Umbilical cord (tissue), 2 donors: ENCODE measurements around the gene BAIAP2. TPM values are rescaled to one million over a fixed set of nuclear protein-coding genes. Genes with fewer than 3 reads are reported as not detected.

Experiments
- DNase-seq: peaks from one replicate; pipeline ENCODE4 v3.0.0-alpha.2; 2015; ENCODE audit warnings: low spot score
- total RNA-seq: library from RNA; depleted of rRNA; stranded (reverse); fragments of >200 nt; gene quantifications from one replicate; pipeline ENCODE4 v1.2.3, GENCODE V29; 2014; ENCODE audit warnings: low replicate concordance; ENCODE audit not compliant: insufficient read depth

BAIAP2 gene
- total RNA-seq, 1 donor from 2014 or later = 8.4 TPM

DNA sequence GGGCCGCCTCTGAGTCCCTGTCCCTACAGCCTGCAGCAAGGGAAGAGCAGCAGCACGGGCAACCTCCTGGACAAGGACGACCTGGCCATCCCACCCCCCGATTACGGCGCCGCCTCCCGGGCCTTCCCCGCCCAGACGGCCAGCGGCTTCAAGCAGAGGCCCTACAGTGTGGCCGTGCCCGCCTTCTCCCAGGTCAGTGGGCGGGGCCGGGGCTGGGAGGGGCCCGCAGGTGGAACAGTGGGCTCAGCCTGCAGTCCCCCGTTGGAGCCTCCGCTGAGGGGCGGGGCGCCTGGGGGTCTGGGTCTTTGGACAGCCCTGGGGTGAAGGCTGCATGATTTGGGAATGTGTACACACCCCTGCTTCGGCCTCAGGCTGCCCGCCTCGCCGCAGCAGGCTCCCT lies 71.8 kb downstream of the BAIAP2 start:
- no peak for DNase-seq

DNA sequence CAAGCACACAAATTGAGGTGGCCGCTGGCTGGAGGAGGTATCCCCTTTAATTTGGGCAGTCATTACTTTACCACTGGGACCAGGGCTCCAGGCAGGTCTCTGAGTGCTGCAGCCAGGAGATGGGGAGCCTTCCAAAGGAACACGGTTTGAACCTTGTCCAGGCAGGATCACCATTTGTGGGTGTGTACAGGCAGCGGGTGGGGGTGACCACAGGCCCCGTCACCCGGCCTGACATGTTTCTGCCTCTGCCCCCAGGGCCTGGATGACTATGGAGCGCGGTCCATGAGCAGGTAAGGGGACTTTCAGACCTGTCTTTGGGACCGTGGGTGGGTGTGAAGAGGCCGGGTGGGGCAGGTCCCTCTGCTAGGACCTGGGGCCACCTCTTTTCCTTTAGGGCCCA lies 73.3 kb downstream of the BAIAP2 start:
- DNase-seq = no peak

DNA sequence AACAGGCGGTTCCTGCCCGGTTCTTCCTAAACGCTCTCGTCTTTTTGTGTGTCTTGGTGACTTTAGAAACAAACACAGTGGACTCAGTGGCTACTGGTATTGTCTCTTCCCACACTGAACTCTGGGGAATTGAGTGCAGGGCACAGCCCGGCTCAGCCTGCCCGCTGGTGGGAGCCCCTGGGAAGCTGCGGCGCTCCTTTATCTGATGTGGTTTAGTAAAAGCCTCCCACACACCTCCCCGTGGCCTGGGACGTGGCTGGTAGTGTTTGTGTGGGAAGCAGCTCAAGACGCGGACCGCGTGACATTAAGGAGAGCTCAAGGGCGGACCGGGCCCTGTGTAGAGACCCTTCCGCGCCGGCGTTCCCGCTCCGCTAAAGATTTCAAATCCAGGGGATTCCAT lies 75.0 kb downstream of the BAIAP2 start:
- no peak for DNase-seq

DNA sequence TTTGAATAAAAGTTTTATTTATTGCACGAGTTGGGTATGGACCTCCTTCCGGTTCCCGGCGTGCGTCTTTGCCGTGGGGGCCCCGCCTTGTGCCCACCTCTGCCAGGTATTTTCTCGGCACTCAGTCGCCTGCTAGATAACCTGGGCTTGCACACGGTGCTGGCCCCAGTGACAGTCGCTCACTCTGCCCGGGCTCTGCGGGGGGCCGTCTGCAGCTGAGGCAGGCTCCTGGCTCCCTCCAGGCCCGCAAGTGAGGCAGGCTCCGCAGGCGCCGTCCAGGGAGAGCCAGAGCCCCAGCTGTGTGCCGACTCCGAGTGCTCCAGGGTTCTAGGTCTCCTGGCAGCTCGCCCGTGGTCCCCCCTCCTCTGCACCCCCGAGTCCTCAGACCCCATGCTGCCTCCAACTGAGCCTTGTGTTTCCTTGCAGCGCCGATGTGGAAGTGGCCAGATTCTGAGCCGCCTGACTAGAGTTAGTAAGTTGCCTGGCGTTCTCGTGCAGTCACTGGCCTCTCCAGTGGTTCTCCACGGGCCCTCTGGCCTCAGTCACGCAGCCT lies 75.6 kb downstream of the BAIAP2 start:
- DNase-seq = no peak

DNA sequence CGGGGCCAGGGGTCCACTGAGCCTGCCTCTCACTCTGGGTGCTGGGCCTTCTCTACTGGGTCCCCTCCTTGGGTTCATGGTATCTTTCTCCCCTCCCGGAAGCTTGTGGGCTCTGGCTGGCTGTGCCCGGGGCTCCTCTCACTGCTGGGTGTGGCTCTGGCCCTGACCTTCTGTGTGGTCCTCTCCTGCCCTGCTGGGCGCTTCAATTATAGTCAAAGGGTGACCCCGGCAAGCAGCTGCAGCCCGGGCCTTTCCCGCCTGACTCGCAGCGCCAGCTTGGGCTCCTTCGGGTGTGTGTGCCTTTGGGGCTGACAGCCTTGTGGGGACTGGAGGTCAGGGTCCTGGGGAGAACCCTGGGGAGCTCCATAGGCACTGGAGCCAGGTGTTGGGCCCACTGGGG lies 76.1 kb downstream of the BAIAP2 start:
- no peak for DNase-seq

DNA sequence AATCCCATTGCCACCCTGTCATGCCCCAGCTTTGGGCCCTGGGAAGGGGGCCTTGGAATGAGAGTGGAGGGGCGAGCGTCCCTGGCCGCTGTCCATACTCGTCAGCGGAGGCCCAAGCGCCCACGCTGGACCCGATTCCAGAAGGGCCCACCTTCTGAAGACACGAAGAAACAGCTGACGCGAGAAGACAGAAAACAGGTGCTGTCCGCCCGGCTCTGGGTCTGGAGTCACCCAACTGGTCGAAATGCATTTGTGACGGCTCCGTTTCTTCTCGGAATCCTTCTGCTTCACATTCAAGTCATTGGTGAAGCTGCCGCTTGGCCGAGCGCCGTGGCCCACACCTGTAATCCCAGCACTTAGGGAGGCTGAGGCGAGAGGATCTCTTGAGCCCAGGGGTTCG lies 77.5 kb downstream of the BAIAP2 start:
- no peak for DNase-seq

DNA sequence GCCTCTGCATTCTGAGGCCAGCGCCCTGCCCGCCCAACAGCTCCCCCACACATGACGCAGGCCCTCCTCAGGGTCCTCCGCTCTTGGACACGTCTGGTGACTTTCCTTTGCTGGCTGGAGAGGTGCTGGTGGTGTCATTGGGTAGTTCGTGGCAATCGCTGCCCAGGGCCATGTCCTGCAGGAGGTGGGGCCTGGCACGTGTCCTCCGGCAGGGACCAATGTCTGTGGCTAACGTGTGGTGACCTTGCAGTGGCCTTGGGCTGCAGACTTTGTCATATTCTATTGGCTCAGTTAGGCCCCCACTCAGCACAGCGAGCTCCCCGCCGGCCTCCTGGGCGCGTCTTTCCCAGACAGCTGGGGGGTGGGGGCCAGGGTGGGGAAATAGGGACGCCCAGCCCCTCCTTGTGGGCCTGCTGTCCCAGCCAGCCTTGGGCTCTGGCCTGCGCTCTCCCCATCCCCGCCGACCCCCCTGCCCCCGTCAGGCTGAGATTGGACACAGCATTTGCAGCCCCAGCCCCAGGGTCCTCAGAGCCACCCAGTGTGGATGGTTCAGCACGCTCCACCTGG lies 78.3 kb downstream of the BAIAP2 start:
- no peak for DNase-seq

DNA sequence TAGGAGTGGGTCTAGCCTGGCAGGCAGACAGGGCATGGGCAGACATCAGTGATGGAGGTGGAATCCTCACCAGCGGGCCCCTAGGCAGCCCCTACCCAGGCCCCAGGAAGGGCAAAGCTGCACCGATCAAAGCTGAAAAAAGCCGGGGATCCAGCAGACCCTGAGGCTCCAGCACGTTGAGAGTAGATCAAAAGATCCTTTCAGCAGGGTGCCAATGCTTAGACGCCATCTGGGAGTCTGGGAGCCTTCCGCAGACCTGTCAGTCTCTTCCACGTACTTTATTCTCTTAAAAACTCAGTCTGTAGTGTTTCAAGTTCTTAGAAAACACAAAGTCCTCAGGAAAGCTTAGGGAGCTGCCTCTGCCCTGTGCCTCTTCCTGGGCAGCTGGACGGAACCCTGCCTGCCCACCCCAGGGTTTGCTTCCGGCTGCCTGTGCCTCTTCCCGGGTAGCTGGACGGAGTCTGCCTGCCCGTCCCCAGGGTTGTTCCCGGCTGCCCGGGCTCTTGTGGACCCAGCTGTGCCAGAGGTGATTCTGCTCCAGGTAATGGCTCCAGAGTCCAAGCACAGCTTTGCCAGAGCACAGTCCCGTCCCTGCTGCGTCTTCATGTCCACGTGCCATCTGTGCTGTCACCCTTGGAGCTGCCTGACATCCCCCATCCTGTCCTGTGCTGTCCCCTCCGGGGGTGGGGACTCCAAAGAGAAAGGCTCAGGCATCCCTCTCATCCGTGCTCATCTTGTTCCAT lies 79.6 kb downstream of the BAIAP2 start:
- DNase-seq = peak; percentile 26

DNA sequence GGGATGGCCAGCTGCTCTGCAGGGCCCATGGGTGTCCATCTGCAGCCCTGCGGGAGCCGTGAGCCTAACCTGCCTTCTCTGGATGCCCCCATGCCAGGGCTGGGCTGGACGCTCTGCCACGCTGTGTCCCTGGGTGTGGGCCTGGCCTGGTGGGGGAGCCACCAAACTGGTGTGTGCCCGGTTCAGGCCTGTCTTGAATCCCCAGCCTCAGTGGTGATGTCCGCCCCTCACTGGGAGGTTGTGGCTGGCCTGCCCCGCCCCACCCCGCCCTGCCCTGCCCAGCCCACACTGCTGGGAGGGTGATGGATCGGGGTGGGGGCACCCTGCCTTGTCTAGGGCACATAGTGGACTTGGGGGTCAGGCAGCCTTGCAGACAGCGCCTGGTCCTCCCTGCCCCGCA lies 80.3 kb downstream of the BAIAP2 start:
- DNase-seq = no peak

DNA sequence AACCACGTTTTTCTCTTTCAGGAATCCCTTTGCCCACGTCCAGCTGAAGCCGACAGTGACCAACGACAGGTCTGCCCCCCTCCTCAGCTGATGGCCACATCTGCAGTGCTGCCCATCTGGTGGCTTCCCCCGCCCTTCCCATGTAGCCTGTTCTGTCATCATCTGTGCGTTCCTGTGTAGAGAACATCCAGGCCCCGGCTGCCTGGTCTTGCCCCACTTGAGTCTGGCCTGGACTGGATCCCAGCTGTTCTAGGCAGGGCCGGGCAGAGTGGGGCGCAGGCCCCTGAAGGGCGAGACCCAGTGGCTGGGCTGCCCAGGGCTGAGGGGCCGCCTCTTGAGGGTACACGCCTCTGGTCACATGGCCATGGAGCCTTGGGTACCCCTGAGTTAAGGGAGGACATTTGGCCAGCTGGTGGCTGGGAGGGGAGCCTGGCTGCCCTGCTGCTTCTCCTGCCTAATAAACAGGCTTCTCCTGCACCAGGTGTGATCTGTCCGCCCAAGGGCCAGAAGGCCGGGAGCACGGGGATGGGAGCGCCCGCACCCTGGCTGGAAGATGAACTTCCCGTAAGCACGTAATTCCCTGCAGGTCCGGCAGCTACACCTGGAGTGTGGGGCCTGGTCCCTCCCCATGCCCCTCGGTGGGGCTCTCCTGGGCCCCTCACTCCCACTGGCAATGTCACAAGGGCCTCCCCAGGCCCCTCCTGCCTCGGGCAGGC lies 81.0 kb downstream of the BAIAP2 start:
- DNase-seq = peak; percentile 60

DNA sequence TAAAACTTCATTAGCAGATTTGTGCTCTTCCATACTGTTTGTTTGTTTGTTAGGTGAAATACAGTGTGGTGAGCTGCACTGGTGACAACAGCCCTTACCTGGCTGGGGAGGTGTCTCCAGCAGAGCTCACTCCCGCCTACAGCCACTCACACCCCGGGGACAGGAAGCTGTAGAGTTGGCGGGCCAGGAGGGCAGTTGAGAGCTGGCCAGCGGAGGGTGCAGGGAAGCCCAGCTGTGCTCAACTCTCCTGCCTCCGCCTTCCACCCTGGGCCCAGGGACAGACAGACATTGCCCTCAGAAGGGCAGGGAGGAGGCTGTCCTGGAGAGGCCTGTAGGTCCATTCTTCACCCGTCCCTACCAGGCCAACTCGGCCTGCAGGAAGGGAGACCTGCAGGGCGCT lies 81.8 kb downstream of the BAIAP2 start:
- DNase-seq = no peak

DNA sequence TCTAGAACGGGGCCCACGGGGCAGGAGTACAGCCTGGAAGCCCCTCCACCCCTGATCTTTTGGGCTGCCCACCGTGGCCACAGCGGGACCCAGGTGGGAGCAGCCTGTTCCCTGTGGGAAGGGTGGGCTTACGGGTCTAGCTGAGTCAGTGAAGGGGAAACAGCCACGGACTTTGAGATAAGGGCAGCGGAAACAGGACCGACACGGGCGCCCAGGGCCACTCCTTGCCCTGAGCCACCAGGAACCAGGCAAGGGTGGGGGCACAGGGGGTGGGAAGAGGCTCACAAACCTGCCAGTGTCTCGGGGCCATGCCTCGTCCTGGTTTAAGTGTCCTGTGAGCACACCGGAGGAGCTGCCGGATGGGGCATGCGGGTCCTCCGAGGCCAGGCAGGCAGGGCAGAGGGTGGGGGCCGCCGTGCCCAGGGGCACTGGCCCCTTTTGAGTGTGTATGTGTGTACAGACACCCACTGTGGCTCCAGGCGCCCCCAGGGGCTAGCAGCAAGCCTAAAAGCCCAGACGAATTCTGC lies 82.8 kb downstream of the BAIAP2 start:
- DNase-seq = no peak

DNA sequence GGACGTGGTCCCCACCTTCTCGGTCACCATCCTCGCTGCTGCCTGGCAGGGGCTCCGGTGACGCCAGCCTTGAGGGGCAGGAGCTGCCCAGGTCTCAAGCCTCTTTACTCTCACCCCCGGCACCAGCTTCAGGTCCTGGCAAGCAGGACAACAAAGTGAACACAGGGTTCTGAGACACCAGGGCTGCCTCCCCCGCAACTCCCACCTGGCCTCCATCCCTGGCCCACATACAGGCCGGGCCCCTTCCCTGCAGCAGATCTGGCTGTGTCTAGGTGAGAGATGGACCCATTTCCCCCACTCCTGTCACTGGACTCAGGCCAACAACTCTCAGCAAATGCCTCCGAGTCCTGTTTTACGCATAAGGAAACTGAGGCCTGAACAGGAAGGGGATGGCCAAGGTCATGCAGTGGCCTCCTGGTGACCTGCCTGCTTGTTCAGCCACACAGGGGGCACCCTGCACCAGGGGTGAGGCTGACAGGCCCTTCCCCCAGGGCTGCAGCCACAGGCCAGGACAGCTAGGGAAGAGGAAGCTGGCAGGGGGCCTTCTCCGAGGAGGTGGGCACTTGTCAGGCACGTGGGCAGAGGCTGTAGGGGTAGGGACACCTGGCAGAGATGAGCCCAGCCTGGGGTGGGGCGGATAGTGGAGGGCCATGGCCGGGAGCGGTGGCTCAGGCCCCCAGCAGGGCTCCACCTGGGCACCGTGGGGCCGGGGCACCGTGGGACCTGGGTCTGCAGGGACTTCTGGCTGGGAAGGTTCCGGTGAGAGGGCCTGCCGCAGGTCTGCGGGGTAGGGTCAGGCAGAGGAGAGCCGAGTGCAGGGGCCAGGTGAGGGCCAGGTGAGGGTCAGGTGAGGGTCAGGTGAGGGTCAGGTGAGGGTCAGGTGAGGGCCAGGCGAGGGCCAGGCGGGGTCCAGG lies 83.6 kb downstream of the BAIAP2 start:
- DNase-seq = no peak

DNA sequence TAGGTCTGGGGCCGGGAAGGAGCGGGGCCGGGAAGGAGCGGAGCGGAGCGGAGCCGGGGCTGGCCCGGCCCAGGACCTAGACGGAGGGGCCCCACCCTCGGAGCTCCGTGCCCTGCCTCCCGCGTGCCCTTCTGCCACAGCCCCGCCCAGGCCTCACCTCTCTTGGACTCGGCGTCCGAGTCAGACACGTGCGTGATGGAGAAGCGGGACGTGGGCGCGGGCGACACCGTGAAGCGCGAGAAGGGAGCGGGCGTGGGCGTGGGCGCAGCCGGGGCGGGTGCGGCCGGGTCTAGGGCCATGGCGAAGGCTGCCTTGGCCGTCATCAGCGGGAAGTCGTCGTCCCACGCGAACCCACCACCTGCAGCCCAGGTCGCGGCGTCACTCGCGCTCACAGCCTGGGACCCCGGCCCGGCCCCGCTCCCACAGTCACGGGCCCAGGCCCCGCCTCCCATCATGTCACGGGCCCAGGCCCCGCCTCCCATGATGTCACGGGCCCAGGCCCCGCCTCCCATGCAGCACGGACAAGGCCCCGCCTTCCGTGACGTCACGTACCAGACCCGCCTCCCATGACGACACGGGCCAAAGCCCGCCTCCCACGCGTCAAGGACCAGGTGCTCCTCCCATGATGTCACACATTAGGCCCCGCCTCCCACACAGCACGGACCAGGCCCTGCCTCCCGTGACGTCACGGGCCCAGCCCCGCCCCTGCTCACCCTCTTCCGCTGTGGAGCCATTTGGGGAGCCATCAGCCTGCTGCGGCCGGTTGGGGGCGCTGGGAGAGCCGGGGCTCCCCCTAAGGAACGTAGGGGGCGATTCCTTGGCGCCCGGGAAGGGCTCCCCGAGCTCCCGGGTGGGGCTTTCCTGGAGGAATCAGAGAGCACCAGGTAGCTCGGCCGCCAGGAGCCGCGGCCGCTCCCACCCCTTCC lies 84.5 kb downstream of the BAIAP2 start:
- peak; percentile 80 for DNase-seq

DNA sequence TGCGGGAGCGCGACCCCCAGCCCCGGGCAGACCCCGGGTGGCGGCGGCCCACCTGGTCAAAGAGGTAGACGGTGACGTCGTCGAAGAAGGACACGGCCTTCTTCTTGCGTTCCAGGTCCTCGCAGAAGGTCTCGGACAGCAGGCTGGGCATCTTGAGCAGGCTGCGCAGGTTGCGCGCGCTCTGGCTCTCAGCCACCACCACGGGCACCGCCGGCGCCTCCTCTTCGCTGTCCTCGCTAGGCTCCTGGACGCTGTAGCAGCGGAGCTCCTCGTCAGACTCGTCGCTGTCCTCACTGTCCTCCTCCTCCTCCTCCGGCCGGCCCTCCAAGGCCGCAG lies 85.2 kb downstream of the BAIAP2 start:
- DNase-seq = no peak

DNA sequence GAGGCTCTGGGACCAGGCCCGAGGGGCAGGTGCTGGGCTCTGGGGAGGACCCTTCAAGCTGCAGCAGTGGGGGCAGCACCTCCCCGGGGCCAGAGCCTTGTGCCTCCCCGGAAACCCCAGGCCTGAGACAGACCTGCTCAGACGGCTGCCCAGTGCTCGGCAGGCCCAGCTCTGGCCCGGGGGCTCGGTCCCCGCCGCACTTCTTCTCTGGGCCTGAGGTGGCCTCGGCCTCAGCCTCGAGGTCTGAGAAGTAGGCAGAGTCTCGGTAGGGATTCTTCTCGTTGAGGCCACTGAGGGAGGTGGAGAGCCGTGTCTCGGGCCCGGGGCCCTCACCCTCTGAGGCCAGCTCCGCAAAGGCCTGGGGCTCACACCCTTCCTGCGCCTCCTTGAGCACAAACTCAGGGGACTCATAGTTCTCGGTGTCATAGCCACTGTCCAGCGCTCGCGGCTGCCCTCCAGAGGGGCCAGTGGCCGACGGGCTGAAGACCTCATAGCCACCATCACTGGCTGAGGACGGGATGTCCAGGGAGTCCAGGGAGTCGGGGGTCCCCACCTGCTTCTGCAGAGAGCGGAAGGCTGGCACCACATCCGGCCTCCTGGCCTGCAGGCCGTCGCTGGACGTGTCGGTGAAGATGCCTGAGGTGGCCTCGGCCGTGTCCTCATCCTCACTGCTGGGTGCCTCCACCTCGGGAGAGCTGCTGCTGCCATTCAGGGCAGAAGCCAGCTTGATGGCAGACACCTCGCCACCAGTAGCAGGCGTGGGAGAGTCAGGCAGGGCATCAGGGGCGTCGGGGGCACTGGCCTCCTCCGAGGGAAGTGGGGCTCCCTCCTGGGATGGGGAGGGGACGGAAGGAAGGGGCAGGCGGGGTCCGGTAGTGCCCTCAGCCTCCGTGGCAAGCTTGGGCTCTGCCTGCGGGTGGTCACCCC lies 86.0 kb downstream of the BAIAP2 start:
- DNase-seq = no peak

DNA sequence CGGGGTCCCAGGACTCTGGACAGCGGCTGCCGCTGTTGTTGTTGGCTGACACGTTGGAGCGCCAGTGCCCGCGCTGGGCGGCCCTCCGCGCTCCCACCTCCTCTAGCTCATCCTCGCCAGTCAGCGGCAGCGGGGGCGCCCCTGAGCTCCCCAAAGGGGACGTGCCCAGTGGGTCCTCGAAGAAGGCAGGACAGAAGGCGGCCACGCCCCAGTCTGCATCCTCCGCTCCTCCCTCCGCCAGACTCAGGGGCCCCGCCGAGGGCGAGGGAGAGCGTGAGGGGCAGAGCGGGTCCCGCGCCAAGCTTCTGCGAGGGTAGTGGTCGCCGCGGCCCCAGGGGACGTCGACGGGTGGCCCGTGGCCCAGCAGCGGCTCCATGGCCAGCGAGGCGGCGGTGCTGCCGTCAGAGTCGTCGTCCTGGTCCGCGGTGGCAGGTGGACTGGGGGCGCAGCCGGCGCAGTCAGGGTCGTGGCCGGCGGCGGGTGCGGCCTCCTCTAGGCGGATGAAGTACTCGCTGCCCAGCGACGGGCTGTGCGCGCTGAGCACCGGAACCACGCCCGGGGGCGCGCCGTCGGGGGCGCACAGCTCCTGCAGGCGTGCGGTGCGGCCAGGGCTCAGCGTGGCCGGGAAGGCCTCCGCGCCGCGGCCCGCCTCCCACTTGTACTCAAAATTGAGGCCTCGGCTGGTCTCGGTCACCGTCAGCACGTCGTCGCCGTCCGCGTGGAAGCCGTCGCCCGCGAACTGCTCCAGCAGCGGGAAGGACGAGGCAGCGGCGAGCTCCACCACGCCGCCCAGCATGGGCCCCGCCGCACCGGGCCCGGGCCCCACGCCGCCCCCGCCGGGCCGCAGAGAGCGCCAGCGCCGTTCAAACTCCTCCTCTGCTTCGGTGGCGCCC lies 87.1 kb downstream of the BAIAP2 start:
- no peak for DNase-seq
